NT2/D1 (cell line): ENCODE measurements around the gene FKBP1B.

ENCODE experiments used
- SUZ12 ChIP-seq: IDR thresholded peaks from 2 replicates; pipeline ENCODE4 v1.6.1; 2011; ENCODE audit not compliant: insufficient read length, insufficient read depth; ENCODE audit errors: extremely low read depth
- ZNF274 ChIP-seq: IDR thresholded peaks from 2 replicates; pipeline ENCODE4 v1.6.1; 2011; ENCODE audit warnings: mild to moderate bottlenecking, low read depth, low read length

GRCh38 chr2:24076849-24077534 lies 27.5 kb downstream of the FKBP1B start:
- TF ChIP-seq ZNF274 (no peak), SUZ12 (no peak)
